DOHH2 (cell line): ENCODE data around the gene AK9.

ENCODE experiments used
- H3F3A ChIP-seq: fragments of 200-600 bp; sonication (generic), shearing (Covaris generic); 2 replicates; pipeline ENCODE4 v1.6.0; 2016; ENCODE audit warnings: antibody characterized with exemption, mild to moderate bottlenecking; ENCODE audit not compliant: control insufficient read depth, insufficient read depth
- H3K27ac ChIP-seq: fragments of 200-600 bp; sonication (generic); 2 replicates; pipeline ENCODE4 v1.5.1; 2014; ENCODE audit warnings: low read depth, mild to moderate bottlenecking, low read length, moderate library complexity
- H3K27me3 ChIP-seq: fragments of 200-600 bp; sonication (generic); 2 replicates; pipeline ENCODE4 v1.6.1; 2014; ENCODE audit warnings: mild to moderate bottlenecking, low read length, mixed read lengths; ENCODE audit not compliant: control insufficient read depth
- H3K36me3 ChIP-seq: fragments of 200-600 bp; sonication (generic); 2 replicates; pipeline ENCODE4 v1.6.1; 2014; ENCODE audit warnings: mild to moderate bottlenecking, low read length, moderate library complexity, mixed read lengths; ENCODE audit not compliant: control insufficient read depth
- H3K4me1 ChIP-seq: fragments of 200-600 bp; sonication (generic); 2 replicates; pipeline ENCODE4 v1.6.1; 2014; ENCODE audit warnings: mild to moderate bottlenecking, low read length, mixed read lengths; ENCODE audit not compliant: control insufficient read depth
- H3K4me2 ChIP-seq: fragments of 200-600 bp; sonication (generic); 2 replicates; pipeline ENCODE4 v1.6.0; 2014; ENCODE audit warnings: mild to moderate bottlenecking, low read length, moderate library complexity
- H3K4me3 ChIP-seq: fragments of 200-600 bp; sonication (generic); 2 replicates; pipeline ENCODE4 v1.5.1; 2014; ENCODE audit warnings: mild to moderate bottlenecking, low read length, mixed read lengths
- H3K79me2 ChIP-seq: fragments of 200-600 bp; sonication (generic); 2 replicates; pipeline ENCODE4 v1.6.1; 2014; ENCODE audit warnings: mild to moderate bottlenecking, low read length, mixed read lengths; ENCODE audit not compliant: control insufficient read depth
- H3K9me2 ChIP-seq: fragments of 200-600 bp; sonication (generic); replicated peaks from 2 replicates; pipeline ENCODE4 v1.6.1; 2014; ENCODE audit warnings: mild to moderate bottlenecking, low read length, mixed read lengths; ENCODE audit not compliant: control insufficient read depth
- H3K9me3 ChIP-seq: fragments of 200-600 bp; sonication (generic); 2 replicates; pipeline ENCODE4 v1.6.1; 2014; ENCODE audit warnings: antibody characterized with exemption, low read length, mixed read lengths; ENCODE audit not compliant: control insufficient read depth, insufficient read depth
- H4K20me1 ChIP-seq: fragments of 200-600 bp; sonication (generic); 2 replicates; pipeline ENCODE4 v1.6.0; 2014; ENCODE audit warnings: low read depth, mild to moderate bottlenecking, antibody characterized with exemption, low read length, moderate library complexity; ENCODE audit not compliant: control insufficient read depth, insufficient read depth
- EZH2phosphoT487 ChIP-seq: fragments of 200-600 bp; sonication (generic); IDR thresholded peaks from 2 replicates; pipeline ENCODE4 v1.6.1; 2017; ENCODE audit warnings: borderline replicate concordance, mild to moderate bottlenecking, antibody characterized with exemption, low read length, moderate library complexity, mixed read lengths
- TF ChIP-seq, protein P1 (sequence below): fragments of 200-600 bp; sonication (generic); IDR thresholded peaks from one replicate; pipeline ENCODE4 v1.5.1; 2014; ENCODE audit warnings: antibody characterized with exemption, mild to moderate bottlenecking, low read depth, low read length; ENCODE audit not compliant: poor library complexity, severe bottlenecking

The AK9 gene

DNA sequence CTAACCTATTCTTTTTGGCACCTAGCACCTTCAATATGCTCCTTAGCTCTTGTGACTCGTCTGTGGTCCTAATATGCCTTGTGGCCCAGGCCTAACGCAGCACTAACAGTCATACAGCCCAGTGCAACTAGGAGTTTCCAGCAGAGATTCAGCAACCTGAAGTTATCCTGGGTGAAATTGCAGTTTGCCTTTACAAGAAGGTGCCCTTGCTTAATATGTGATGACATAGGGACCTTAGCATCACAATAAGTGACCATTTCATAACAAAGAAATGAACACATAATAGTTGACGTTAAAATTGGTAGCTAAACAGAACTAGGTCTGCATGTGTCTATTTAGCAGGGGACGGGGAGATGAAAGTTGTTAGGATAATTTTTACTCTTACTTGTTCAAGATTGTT lies 10.2 kb upstream of the AK9 start:
- Histone ChIP-seq H4K20me1 (no peaks in the 10 kb centered on the region), H3K4me2 (no peak overlapping the region), H3F3A (no peaks in the 10 kb centered on the region), H3K9me2 (no peaks in the 10 kb centered on the region), H3K79me2 (no peaks in the 10 kb centered on the region), H3K36me3 (no peaks in the 10 kb centered on the region), H3K27ac (no peak overlapping the region), H3K4me1 (peaks cover 5% of the 10 kb centered on the region), H3K27me3 (no peaks in the 10 kb centered on the region), H3K4me3 (no peak overlapping the region), H3K9me3 (no peaks in the 10 kb centered on the region)
- TF ChIP-seq EZH2phosphoT487, result no peak
- TF ChIP-seq, protein P1, sequence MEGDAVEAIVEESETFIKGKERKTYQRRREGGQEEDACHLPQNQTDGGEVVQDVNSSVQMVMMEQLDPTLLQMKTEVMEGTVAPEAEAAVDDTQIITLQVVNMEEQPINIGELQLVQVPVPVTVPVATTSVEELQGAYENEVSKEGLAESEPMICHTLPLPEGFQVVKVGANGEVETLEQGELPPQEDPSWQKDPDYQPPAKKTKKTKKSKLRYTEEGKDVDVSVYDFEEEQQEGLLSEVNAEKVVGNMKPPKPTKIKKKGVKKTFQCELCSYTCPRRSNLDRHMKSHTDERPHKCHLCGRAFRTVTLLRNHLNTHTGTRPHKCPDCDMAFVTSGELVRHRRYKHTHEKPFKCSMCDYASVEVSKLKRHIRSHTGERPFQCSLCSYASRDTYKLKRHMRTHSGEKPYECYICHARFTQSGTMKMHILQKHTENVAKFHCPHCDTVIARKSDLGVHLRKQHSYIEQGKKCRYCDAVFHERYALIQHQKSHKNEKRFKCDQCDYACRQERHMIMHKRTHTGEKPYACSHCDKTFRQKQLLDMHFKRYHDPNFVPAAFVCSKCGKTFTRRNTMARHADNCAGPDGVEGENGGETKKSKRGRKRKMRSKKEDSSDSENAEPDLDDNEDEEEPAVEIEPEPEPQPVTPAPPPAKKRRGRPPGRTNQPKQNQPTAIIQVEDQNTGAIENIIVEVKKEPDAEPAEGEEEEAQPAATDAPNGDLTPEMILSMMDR, result no peak

DNA sequence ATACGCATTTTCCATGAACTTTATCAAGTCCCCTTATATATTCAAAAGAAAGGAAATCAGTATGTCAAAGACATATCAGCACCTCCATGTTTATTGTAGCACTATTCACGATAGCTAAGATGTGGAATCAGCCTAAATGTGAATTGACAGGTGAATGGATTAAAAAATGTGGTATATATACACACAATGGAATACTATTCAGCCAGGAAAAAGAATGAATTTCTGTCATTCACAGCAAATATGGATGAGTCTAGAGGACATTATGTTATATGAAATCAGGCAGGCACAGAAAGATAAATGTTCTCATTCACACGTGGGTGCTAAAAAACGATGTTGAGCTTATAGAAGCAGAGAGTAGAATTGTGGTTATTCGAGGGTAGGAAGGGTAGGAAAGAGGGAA lies 5.4 kb upstream of the AK9 start:
- 0 out of 2 replicates have a peak, but pooled peaks cover 3% of the 10 kb centered on the region for H3F3A ChIP-seq
- H3K27me3 ChIP-seq, result no peaks in the 10 kb centered on the region
- H3K4me2 ChIP-seq, result no peak overlapping the region
- no peaks in the 10 kb centered on the region for H3K36me3 ChIP-seq
- H3K27ac ChIP-seq, result no peak overlapping the region
- H3K4me1 ChIP-seq, result peaks cover 21% of the 10 kb centered on the region
- H3K79me2 ChIP-seq, result no peaks in the 10 kb centered on the region; the same call in 1 of the 2 replicates
- no peaks in the 10 kb centered on the region for H3K9me3 ChIP-seq
- H3K9me2 ChIP-seq, result no peaks in the 10 kb centered on the region
- H4K20me1 ChIP-seq, result no peaks in the 10 kb centered on the region
- TF ChIP-seq, protein P1, result no peak
- TF ChIP-seq EZH2phosphoT487, result no peak
- no peak overlapping the region for H3K4me3 ChIP-seq

DNA sequence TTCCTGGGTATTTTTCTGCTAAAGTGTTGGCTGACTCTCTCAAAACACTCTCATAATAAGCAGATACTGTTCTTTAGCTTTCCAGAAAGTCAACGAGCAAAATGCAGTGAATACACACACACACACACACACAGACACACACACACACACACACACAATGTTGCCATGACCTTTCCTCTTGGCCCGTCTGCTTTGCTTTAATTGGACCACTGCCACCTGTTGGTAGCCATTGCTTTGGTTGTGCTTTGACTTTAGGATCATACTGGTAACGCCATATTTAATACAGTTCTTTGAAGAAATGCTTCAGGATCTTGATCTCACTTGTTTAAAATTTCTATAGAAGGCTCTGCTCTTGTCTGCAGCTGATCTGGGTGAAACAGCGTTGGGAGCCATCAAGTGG lies 4.5 kb upstream of the AK9 start:
- H3K4me2 ChIP-seq, result no peak overlapping the region
- H3K79me2 ChIP-seq, result no peaks in the 10 kb centered on the region; the same call in 1 of the 2 replicates
- no peaks in the 10 kb centered on the region for H3K9me2 ChIP-seq
- no peaks in the 10 kb centered on the region for H3K36me3 ChIP-seq
- H3K4me1 ChIP-seq, result peaks cover 21% of the 10 kb centered on the region
- H3K9me3 ChIP-seq, result no peaks in the 10 kb centered on the region
- H4K20me1 ChIP-seq, result no peaks in the 10 kb centered on the region
- TF ChIP-seq, protein P1, result peak; percentile 51
- TF ChIP-seq EZH2phosphoT487, result no peak
- no peaks in the 10 kb centered on the region for H3K27me3 ChIP-seq
- no peak overlapping the region for H3K27ac ChIP-seq
- no peak overlapping the region for H3K4me3 ChIP-seq
- 0 out of 2 replicates have a peak, but pooled peaks cover 3% of the 10 kb centered on the region for H3F3A ChIP-seq
